Measurements from ENCODE around the gene CCDC167.

CCDC167 gene

DNA sequence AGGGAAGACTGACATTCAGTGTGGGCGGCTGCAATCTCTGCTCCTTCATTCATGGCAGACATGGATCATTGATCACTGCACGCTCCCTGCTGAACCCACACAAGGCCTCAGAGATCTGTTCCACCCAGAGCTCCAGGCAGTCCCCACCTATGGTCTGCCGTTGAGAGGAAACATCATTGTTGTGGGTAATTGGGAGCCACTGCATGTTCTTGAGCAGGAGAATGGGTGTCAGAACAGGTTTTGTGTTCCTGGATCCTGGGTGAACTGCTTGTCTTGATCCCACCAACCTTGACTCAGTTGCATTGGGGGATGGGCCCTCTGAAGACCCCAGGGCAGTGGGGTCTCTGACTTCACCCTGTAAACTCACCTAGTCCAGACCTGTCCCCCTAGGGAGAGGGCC lies 23.1 kb upstream of the CCDC167 start:
- no peak overlapping the region for H3K27ac ChIP-seq
- TF ChIP-seq ZFX (IDR thresholded peaks at IDR 0.05; ENCODE audit: borderline replicate concordance): no peak
- TF ChIP-seq, protein P1, sequence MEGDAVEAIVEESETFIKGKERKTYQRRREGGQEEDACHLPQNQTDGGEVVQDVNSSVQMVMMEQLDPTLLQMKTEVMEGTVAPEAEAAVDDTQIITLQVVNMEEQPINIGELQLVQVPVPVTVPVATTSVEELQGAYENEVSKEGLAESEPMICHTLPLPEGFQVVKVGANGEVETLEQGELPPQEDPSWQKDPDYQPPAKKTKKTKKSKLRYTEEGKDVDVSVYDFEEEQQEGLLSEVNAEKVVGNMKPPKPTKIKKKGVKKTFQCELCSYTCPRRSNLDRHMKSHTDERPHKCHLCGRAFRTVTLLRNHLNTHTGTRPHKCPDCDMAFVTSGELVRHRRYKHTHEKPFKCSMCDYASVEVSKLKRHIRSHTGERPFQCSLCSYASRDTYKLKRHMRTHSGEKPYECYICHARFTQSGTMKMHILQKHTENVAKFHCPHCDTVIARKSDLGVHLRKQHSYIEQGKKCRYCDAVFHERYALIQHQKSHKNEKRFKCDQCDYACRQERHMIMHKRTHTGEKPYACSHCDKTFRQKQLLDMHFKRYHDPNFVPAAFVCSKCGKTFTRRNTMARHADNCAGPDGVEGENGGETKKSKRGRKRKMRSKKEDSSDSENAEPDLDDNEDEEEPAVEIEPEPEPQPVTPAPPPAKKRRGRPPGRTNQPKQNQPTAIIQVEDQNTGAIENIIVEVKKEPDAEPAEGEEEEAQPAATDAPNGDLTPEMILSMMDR (IDR thresholded peaks at IDR 0.05): no peak

DNA sequence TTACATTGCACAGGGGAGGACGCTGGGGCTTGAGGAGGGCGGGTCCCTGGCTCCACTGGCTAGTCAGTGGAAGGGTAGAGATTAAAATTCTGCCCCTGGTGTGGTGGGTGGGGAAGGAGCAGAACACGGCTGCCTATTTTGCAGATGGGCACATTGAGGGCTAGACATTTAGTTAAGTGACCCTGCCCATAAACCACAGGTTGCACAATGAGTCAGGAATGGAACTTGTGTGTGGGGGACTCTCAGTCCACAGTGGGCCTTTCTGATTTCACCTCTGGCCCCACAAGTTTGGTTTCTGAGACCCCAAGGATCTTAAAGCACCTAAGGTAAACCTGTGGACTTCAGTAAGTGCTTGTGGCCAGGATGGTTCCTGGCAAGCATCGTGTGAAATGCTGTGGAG lies 22.0 kb upstream of the CCDC167 start:
- no peak overlapping the region for H3K27ac ChIP-seq
- no peak for TF ChIP-seq ZFX (IDR thresholded peaks at IDR 0.05; ENCODE audit: borderline replicate concordance)

DNA sequence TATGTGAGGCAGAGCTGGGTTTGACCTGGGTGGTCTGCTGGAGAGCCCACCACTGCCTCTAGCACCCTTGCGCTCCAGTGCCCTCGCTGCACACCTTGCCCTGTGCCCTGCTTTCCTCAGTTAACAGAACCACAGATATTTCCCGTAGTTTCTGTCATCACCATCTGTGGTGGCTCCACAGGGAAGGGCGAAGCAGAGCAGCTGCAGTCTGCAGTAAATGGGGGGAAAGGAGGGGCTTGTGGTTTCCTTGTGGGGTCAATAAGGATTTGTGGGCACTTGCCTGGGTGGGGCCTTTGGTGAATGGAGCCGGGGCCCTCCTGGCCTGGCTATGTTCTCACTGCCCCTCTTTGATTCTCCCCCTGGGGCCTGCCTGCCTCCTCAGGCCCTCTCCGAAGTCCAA lies 21.2 kb upstream of the CCDC167 start:
- no peak overlapping the region for H3K27ac ChIP-seq
- TF ChIP-seq, protein P1 (IDR thresholded peaks at IDR 0.05): no peak
- TF ChIP-seq ZFX (IDR thresholded peaks at IDR 0.05; ENCODE audit: borderline replicate concordance): no peak

DNA sequence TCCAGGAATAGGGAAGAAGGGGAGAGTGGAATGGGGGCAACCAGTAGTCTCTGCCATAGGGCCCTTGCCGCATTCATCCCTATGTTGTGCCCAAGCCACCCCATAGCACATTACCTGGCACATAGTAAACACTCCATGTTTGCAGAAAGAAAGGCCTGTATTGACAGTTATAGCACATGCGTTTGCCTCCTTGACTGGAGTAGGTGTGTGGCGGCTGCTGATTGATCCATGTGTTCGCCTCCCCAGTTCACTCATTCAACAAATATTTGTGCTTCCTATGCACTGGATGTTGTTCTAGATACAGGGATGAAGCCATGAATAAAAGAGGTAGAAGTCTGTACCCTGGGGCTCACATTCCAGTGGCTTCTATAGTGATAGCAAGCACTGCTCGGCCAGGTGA lies 19.8 kb upstream of the CCDC167 start:
- H3K27ac ChIP-seq: no peak overlapping the region
- no peak for TF ChIP-seq ZFX (IDR thresholded peaks at IDR 0.05; ENCODE audit: borderline replicate concordance)
- TF ChIP-seq, protein P1 (IDR thresholded peaks at IDR 0.05): no peak

DNA sequence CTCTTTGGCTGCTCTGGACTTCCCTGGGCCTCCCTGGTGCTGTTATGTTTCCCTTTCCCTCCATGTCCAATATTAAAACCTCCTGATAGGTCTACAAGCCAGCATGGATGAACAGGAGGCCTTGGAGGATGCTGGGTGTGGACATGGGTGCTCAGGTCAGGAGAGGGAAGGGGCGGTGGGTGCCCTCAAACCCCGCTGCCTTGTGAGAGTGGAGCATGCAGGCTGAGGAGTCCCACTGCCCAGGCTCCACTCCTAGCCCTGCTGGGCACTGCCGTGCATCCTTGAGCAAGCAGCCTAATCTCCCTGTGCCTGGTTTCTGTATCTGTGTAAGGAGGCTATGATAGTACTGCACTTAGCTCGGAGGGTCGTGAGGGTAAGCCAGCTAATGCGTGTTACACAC lies 18.4 kb upstream of the CCDC167 start:
- TF ChIP-seq, protein P1 (IDR thresholded peaks at IDR 0.05): no peak
- no peak for TF ChIP-seq ZFX (IDR thresholded peaks at IDR 0.05; ENCODE audit: borderline replicate concordance)
- H3K27ac ChIP-seq: no peak overlapping the region

DNA sequence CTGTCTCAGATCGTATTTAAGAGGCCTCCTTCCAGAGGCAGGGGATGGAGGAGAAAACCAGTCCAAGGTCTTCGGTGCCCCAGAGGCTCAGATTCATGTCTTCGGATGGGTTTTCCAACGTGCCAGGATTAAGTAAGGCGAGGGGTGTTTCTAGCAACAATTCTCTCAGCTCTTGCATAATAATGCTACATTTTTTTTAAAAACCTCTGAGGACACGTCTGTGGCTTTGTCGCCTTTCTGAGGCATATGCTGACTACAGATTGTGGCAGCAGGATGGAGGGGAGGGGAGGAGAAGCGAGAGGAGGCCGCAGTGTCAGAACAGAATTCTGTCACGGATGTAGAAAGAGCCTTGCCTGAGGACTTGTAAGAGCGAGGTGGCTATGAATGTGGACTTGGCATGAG lies 17.7 kb upstream of the CCDC167 start:
- peak overlapping the region; percentile 77 for H3K27ac ChIP-seq
- no peak for TF ChIP-seq ZFX (IDR thresholded peaks at IDR 0.05; ENCODE audit: borderline replicate concordance)
- TF ChIP-seq, protein P1 (IDR thresholded peaks at IDR 0.05): no peak

DNA sequence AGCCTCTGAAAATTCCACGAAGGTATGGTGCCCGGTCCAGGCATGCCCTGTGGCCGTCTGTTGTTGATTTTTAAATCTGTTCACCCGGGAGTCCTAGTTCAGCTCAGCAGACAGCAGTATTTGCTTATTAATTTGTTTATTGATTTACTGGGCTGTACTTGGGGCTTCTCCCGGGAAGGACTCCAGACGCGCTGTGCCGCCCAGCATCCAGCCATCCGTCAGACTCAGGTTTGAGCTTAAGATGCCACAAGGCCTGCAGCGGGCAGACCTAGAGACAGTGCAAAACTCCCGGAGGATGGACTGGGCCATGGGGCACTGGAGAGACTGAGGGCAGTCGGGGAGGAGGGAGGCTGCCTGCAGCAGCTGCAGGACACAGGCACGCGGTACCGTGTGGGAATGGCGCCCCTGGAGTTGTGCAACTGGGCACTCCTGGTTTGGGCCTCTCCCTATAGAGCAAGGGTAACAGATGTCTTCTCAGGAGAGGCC lies 17.3 kb upstream of the CCDC167 start:
- peak overlapping the region; percentile 77 for H3K27ac ChIP-seq
- TF ChIP-seq, protein P1 (IDR thresholded peaks at IDR 0.05): no peak
- no peak for TF ChIP-seq ZFX (IDR thresholded peaks at IDR 0.05; ENCODE audit: borderline replicate concordance)
